Urinary bladder (tissue), 4 donors: ENCODE results near the gene TPI1. TPM values are rescaled to one million over a fixed set of nuclear protein-coding genes. Genes with fewer than 3 reads are reported as not detected.
"Not testable (repeated sequence)": the region's sequence is repeated elsewhere in the genome, so short reads cannot be mapped to it uniquely, and the experiment has no call there.

Experiments
- DNase-seq: peaks from one replicate; pipeline ENCODE4 v3.0.0-alpha.2; 2015; ENCODE audit errors: extremely low spot score
- H3K27ac ChIP-seq: one replicate; pipeline ENCODE4 v1.5.1; 2013; ENCODE audit warnings: low read depth, mild to moderate bottlenecking, moderate library complexity
- H3K36me3 ChIP-seq: one replicate; pipeline ENCODE4 v1.6.1; 2013; ENCODE audit warnings: mild to moderate bottlenecking, moderate library complexity; ENCODE audit not compliant: insufficient read depth
- H3K4me1 ChIP-seq: one replicate; pipeline ENCODE4 v1.6.1; 2013; ENCODE audit warnings: mild to moderate bottlenecking, moderate library complexity; ENCODE audit not compliant: insufficient read depth
- H3K4me3 ChIP-seq: one replicate; pipeline ENCODE4 v1.5.1; 2013; ENCODE audit warnings: low read depth, low read length
- WGBS: extraction: QIAGEN DNeasy Blood & Tissue Kit; methylation state at CpG from one replicate; pipeline ENCODE4 v1.1.7; 2013; 5-methylcytosine and 5-hydroxymethylcytosine counted together
- polyA plus RNA-seq: library from polyadenylated mRNA; stranded (reverse); fragments of 200-250 nt; gene quantifications from one replicate; pipeline ENCODE4 v1.2.3, GENCODE V29; 2013
- total RNA-seq: library from RNA; depleted of rRNA; stranded (reverse); fragments of >200 nt; gene quantifications from one replicate; pipeline ENCODE4 v1.2.3, GENCODE V29; 2014
- donor health status: healthy with polysubstance abuse.
- donor health status: healthy.

TPI1 gene
- total and polyA plus RNA-seq, 2 donors, result 331 to 708 TPM

DNA sequence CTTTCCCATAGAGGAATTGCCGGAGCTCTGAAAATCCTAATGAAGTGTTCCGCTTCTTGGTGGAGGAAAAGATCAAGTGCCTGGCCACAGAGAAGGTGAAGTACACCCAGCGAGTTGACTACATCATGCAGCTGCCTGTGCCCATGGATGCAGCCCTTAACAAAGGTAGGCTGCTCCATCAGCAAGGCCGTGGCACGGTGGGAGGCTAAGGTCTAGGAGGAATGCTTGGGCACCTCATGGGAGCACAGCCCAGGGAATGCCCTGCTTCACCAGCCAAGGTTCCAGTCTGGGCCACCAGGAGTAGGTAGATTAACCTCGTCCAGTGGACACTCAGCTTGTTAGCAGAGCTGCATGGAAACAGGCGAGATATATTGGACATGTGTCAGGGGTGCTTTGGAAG, 6.4 kb upstream of the TPI1 start:
- no peak overlapping the region for H3K27ac ChIP-seq
- H3K36me3 ChIP-seq, result no peaks in the 10 kb centered on the region
- no peaks in the 10 kb centered on the region for H3K4me1 ChIP-seq
- no peak for DNase-seq
- no peak overlapping the region for H3K4me3 ChIP-seq
- WGBS, result 97% methylated on average over 7 of the region's 7 CpGs

GRCh38 chr12:6861391-6861790, 5.9 kb upstream of the TPI1 start:
- no peaks in the 10 kb centered on the region for H3K36me3 ChIP-seq
- no peak overlapping the region for H3K4me3 ChIP-seq
- H3K4me1 ChIP-seq, result no peaks in the 10 kb centered on the region
- no peak for DNase-seq
- H3K27ac ChIP-seq, result no peak overlapping the region
- 93% methylated on average over 9 of the region's 9 CpGs for WGBS

- Histone ChIP-seq H3K36me3 (no peaks in the 10 kb centered on the region), H3K27ac (no peak overlapping the region), H3K4me3 (no peak overlapping the region), H3K4me1 (no peaks in the 10 kb centered on the region)
- 89% methylated on average over 11 of the region's 11 CpGs for WGBS
- DNase-seq, result no peak
Observed at GRCh38 chr12:6863033-6863432, 4.3 kb upstream of the TPI1 start.

- no peaks in the 10 kb centered on the region for H3K36me3 ChIP-seq
- no peak for DNase-seq
Observed at GRCh38 chr12:6863586-6864321, 3.6 kb upstream of the TPI1 start.

GRCh38 chr12:6865307-6865706, 2.0 kb upstream of the TPI1 start:
- not testable (repeated sequence) for H3K4me1 ChIP-seq, DNase-seq, H3K4me3 ChIP-seq, H3K36me3 ChIP-seq, H3K27ac ChIP-seq
- 84% methylated on average over 5 of the region's 5 CpGs for WGBS

More at GRCh38 chr12:6863586-6864321, 3.6 kb upstream of the TPI1 start:
- no peak overlapping the region for H3K27ac ChIP-seq
- 96% methylated on average over 16 of the region's 16 CpGs for WGBS
- no peak overlapping the region for H3K4me3 ChIP-seq
- no peaks in the 10 kb centered on the region for H3K4me1 ChIP-seq

- H3K27ac ChIP-seq, result peak overlapping the region; percentile 93
- WGBS, result 80% methylated on average over 19 of the region's 19 CpGs
- no peaks in the 10 kb centered on the region for H3K36me3 ChIP-seq
- no peaks in the 10 kb centered on the region for H3K4me1 ChIP-seq
- DNase-seq, result no peak
- H3K4me3 ChIP-seq, result peak overlapping the region; percentile 35
Observed at GRCh38 chr12:6866163-6866919, 990 bp upstream of the TPI1 start.

- Histone ChIP-seq H3K4me3 (peak overlapping the region; percentile 35), H3K4me1 (no peaks in the 10 kb centered on the region), H3K36me3 (no peaks in the 10 kb centered on the region), H3K27ac (peak overlapping the region; percentile 93)
- no peak for DNase-seq
- 2% methylated on average over 33 of the region's 33 CpGs for WGBS
Observed at GRCh38 chr12:6866920-6867412, 365 bp upstream of the TPI1 start.

- Histone ChIP-seq H3K4me1 (no peaks in the 10 kb centered on the region), H3K4me3 (peak overlapping the region; percentile 91), H3K27ac (peak overlapping the region; percentile 95), H3K36me3 (no peaks in the 10 kb centered on the region)
- 5% methylated on average over 22 of the region's 22 CpGs for WGBS
- no peak for DNase-seq
Observed at GRCh38 chr12:6868211-6869048, 1.1 kb downstream of the TPI1 start.

DNA sequence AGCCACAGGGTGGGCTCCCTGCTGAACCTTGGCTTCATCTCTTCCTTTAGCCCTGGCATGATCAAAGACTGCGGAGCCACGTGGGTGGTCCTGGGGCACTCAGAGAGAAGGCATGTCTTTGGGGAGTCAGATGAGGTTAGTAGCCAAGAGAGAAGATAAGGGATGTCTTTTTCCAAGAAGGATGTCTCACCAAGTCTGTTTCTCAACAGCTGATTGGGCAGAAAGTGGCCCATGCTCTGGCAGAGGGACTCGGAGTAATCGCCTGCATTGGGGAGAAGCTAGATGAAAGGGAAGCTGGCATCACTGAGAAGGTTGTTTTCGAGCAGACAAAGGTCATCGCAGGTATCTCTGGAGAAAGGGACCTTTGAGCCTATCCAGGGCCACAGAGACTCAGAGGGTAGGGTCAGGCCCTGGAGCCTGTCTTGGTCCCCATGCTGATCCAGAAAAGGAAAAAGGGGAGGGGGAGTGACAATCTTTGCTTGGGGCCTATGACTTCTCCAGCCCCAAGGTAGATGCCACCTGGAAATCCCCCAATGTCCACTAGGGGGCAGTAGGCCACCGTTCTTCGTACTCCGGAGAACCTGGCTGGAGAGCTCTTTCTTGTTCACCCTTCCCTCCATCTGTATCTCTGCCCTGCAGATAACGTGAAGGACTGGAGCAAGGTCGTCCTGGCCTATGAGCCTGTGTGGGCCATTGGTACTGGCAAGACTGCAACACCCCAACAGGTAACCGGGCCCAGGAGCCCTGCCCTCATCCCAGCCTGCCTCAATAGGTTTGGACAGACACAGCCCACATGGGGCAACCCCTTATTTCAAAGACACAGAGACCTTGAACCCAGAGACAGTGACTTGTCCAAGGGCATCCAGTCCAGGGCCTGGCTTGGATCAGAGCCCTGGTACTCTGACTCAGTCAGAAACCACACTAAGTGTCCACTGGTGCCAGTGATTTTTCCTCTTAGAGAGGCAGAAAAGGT, 2.0 kb downstream of the TPI1 start:
- Histone ChIP-seq H3K4me1 (no peaks in the 10 kb centered on the region), H3K27ac (no peak overlapping the region), H3K36me3 (no peaks in the 10 kb centered on the region), H3K4me3 (no peak overlapping the region)
- WGBS, result 28% methylated on average over 12 of the region's 12 CpGs
- peak; percentile 43 for DNase-seq

GRCh38 chr12:6870304-6870703, 3.0 kb downstream of the TPI1 start:
- not testable (repeated sequence) for H3K4me3 ChIP-seq, H3K36me3 ChIP-seq, H3K4me1 ChIP-seq, H3K27ac ChIP-seq, DNase-seq
- 63% methylated on average over 4 of the region's 4 CpGs for WGBS

DNA sequence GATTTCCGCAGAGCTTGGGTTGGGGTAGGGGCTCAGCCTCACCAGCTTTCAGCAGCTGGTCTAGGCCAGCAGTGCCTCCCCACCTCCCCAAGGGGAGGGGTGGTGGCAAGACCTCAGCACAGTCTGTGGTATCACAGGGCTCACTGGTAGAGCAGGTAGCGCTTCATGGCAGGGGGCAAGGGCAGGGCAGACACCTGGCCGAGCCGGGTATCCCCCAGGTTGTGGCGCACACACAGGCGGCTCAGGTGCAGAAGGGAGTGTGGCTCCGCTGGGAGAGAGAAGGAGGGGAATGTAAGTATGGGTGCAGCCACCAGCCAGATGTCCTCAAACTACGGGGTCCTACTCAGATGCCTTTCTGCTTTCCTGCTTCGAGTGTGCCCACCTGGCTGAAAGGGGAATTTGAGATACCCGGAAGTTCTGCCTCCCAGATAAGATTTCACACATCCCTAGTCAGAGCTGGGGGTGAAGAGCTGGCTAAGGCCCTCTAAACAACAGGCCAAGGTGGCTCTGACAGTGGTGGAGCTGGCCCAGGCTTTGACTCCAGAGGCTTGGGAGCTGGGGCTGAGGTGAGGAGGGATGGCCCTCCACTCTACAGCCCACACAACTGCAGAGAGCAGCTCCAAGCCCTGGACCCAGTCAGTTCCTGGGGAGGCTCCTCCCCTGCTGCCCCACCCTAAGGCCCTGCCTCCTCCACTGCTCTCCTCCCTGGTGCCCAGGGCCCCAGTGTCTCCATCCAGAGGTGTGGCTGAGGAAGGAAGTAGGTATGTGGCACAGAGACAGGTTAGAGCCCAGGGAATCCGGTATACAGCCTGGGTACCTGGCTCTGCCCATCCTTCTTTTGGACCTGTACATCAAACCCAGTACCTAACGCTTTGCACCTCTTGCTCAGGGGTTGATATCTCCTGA, 4.0 kb downstream of the TPI1 start:
- Histone ChIP-seq H3K4me3 (no peak overlapping the region), H3K4me1 (no peaks in the 10 kb centered on the region), H3K36me3 (no peaks in the 10 kb centered on the region), H3K27ac (no peak overlapping the region)
- WGBS, result 77% methylated on average over 12 of the region's 12 CpGs
- no peak for DNase-seq
